Stimulated activated CD4-positive, alpha-beta T cell treated with anti-CD3 and anti-CD28 coated beads, Interleukin-12 subunit alpha, Interleukin-12 subunit beta, amount 100 ng/mL, for 24 hours (primary cell): ENCODE measurements around the gene RGS18.
"Not testable (repeated sequence)": the region's sequence is repeated elsewhere in the genome, so short reads cannot be mapped to it uniquely, and the experiment has no call there.

ENCODE experiments used
- DNase-seq, 2 experiments: peaks; one replicate each; pipeline ENCODE4 v3.0.0-alpha.2; 2020; ENCODE audit warnings: low read depth in 2 of 2

RGS18 gene

DNA sequence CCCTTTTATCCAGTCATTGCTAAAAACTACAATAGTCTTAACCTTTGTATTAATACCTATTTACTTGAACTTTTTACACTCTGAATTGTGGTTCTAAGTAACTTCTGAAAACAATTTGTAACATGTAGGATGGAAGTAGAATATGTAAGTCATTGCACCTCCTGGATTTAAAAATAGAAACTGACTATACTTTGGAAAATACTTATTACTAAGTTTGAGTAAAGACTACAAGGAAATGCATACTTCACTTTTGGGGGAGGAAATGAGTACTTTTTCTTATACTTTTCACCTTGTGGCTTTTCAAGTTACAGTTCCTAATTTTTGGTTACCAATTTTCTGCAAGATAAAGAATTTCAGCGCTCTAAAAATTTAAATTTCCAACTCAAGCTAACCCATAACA lies 8.7 kb downstream of the RGS18 start:
- no peak for DNase-seq

DNA sequence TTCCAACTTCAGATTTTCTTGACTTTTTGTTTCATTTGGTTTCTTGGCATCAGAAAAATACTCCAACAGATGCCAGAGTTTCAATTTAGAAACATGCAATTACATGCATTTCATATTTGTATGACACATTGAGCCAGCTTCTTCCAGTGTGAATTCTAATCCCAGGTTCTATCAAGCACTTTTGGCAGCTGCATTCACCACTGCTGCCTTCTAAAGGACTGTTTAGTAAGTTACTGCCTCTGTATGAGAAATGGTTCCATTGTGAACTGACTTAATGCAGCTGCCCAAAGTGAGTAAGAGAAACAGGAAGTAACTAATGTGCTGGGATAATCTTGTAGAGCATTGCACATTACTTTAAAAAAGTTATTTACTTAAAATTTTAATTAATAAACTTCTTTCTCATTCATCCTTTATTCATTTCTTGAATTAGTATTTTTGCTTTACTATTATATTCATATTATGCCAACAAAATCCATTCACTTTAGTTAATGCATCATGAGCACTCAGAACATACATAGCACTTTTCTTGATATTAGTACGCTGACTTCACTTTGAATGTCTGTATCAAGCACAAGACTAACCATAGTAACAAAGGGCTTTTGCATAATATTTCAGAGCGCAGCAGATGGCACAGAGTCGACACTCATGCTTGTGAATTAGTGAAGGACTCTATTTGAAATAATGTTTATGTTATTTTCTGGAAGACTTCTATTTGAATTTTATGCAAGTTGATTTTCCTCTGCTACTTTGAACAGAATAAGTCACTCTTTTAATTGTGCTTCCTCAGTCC lies 9.8 kb downstream of the RGS18 start:
- DNase-seq = no peak

DNA sequence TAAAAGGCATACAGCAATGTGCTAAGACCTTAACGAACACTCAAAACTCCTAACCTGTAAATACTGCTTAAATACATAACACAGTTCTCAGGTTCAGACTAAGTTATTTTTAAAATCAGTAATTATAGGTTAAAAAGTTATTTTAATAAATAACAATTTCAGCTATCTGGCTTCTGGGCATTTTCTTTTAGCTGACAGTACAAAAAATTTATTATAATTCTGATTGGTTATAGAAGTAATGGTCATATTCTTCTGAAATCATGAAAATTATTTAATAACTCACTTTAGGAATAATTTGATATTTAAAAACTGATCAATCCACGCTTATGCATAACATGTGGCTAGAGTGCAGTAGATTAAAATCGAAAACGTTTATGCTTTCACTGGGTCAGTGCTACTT lies 10.7 kb downstream of the RGS18 start:
- no peak for DNase-seq

DNA sequence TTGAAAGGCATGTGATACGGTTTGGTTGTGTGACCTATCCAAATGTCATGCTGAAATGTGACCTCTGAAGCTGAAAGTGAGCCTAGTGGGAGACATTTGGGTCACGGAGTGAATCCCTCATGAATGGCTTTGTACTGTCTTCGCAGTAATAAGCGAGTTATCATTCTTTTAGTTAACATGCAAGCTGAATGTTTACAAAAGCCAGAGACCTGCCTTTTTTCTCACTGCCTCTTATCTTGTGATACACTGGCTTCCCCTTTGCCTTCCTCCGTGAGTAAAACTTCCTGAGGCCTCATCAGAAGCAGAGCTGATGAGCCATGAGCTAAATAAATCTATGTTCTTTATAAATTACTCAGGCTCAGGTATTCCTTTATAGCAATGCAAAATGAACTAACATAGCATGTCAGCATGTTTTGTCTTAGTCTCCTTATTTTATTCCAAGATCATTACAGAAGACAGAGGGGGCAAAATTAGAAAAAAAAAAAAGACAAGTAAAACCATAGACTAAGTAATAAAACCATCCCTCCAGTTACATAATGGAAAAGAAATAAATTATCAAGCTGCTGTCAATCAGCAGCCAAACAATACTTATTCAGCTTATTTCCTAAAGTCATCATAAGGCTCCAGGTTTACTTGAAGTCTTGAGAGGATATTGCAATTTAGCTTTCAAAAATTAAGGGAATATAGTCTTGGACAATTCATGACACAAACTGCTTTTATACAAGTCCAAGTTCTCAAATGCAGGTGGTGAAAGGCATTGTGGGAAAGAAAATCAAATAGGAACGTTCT lies 12.1 kb downstream of the RGS18 start:
- no peak for DNase-seq

DNA sequence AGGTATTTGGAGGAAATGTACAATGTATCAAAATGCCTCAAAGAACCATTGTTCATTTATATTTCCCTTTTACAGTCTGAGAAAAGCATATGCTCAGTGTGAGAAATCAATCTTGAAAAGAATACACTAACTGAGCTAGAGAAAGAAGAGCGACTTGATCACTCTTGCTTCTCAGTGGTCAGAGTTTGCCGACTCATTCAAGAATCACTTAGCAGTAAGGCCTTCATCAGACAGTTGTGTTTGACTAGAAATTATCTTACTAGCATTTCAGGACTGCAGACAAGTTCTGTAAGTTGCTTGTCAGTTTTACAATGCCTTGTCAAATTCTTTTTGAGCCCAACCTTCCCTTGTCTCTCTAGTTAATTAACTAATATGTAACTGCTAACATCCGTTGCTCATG lies 12.9 kb downstream of the RGS18 start:
- no peak for DNase-seq

DNA sequence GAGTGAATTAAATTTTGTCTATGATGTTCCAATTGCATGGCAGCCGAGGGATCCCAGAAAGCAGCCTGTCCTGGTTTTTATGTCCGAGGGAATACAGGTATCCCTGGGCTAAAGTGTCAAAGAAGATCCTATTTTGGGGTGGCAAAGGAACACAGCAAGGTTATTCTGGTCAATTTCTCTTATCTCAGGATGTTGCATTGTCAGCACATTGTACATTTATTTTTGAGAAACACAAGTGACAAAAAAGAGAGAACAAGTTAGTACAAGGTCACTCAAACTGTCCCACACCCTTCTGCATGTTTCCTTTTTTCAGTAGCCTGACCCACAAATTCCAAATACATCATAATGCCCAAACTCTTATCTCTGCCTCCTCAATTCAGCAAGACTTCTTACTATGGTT lies 17.7 kb downstream of the RGS18 start:
- no peak for DNase-seq

DNA sequence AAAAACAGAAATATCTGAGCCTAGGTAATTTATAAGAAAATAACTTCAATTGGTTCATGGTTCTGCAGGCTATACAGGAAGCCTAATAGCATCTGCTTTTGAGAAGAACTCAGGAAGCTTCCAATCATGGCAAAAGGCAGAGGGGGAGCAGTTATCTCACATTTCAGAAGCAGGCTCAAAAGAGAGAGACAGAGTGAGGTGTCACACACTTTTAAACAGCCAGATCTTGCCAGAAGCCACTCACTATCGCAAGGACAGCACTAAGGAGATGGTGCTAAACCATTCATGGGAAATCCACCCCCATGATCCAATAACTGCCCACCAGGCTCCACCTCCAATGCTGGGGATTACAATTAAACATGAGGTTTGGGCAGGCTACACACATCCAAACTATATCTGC lies 25.5 kb downstream of the RGS18 start:
- DNase-seq = no peak

DNA sequence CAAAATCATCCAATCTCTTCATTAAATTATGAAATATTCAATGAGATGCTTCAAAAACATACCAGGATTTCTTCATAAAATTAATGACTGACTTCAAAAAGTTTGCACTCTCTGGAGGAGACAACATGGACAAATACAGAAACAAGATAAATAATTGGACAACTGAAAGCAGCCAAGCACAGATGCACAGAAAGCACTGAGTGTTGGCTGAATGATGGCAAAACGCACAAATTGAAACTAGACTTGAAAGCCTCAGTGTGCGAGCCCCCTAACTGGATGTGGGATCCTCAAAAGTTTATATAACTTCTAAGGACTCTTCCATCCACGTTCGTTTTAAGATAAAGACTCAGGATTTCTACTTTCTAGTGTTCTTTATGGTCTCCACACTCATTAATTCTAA lies 27.9 kb downstream of the RGS18 start:
- DNase-seq = no peak

DNA sequence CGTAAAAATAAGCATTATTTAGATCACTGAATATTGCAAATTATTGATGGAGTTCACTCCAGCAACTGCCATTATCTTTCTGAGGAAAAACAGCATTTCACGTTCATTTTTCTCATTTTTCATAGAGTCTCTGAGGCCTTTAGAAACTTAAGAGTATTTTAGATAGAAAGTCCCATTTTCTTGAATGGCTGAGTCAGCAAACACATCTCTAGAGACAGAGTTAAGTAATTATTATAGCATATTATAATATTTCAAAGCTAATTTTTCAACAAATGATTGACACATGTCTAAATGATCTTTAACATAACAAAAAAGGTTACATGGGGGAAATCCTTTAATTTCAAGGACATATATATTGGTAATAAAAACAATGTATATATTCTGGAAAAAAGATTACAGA lies 31.8 kb downstream of the RGS18 start:
- DNase-seq = no peak

DNA sequence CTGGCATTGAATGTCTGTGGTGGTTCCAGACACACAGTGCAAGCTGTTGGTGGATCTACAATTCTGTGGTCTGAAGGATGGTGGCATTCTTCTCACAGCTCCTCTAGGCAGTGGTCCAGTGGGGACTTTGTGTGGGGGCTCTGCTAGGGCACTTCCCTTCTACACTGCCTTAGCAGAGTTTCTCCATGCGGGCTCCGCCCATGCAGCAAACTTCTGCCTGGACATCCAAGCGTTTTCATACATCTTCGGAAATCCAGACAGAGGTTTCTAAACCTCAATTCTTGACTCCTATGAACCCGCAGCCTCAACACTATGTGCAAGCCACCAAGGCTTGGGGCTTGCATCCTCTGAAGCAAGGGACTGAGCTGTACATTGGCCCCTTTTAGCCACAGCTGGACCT lies 43.0 kb downstream of the RGS18 start:
- DNase-seq = no peak

DNA sequence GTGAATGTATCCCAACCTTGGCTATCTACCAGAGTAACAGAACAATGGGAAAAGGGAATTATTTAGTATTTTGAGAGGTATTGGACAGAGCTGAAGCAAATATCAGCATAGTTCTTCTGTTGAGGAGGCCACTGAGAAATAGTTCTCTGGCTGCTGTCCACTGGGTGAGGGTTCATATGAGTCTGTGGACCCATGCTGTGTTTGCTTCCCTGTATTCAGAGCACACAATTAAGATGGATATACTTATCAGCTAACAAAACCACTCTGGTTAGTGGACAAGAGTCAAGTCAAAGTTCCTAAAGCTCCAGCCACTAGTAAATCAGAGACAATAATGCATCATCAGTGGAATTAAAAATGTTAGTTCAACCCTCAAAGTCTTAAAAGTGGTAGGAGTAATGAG lies 66.1 kb downstream of the RGS18 start:
- DNase-seq = no peak

DNA sequence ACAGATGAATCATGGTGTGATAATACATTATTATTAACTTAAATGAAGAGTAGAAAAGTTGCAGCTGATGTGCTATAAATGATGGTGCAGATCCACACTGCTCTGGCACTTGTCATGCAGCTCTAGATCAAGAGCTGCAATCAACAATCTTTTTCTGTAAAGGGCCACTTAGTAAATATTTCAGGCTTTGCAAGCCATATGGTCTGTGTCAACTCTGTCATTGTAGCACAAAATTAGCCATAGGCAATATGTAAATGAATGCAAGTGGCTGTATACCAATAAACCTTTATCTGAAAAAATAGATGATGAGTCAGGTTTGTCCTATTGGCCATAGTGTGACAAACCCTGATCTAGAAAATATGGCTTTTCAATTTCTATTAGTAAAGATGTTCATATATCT lies 66.6 kb downstream of the RGS18 start:
- no peak for DNase-seq

DNA sequence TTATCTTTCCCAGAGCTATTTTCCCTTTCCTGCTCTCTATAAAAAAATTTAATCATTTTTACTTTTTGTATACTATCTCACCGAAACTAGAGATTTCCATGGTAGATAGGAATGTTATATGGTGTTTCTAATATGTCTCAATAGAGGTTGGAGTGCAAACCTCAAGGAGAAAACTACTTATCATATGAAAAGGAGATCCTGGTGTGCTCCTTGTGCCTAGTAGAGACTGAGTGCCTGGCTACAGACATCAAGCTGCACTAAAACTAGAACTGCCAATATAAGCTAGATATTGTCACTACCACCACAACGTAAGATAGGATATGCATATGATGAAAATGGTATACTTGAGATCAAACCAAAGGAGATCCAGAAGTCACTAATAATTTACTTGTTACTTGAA lies 67.0 kb downstream of the RGS18 start:
- no peak for DNase-seq

DNA sequence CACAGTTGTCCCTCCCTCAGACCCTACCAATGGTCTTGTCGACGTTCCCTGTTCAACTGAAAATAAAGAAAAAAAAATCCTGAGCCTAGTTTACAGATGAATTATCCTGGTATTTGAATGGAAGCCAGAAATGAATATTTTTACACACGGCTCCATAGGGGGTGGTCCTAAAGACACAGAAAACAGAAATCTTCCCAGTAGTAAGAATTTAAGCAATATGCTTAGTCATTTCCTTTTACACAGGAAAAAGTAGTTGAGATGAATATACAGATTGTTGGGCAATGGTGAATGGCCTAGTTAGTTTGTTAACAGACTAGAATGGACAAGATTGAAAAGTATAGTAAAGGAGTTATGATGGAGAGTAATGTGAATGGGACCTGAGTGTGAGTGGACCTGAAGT lies 67.4 kb downstream of the RGS18 start:
- DNase-seq = no peak

DNA sequence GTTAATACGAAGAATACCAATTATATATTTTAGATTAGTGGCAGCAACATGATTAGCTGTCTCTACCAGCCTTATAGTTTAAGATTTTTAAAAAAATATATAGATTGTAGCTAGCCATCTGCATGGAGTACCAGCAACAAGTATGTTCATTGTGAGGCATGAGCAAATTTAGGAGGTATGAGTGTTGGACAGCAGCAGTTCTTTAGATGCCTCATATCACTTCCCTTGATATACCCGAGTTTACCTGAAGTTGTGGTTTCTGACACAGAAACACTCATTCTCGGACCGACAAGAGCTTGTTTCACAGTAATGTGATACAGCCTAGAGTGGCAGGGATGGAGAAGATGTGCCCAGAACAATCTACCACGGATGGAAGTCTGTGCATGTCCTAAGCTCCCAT lies 69.1 kb downstream of the RGS18 start:
- no peak for DNase-seq

DNA sequence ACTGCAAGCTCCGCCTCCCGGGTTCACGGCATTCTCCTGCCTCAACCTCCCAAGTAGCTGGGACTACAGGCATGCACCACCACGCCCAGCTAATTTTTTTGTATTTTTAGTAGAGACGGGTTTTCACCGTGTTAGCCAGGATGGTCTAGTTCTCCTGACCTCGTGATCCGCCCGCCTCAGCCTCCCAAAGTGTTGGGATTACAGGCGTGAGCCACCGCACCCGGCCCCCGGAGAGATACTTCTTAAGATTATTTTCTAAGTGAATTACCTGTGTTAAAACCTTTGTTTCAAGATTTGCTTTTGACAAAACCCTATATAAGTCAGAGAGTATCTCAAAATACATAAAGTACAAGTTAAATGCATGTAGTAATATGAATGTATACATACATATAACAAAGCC lies 69.7 kb downstream of the RGS18 start:
- not testable (repeated sequence) for DNase-seq

DNA sequence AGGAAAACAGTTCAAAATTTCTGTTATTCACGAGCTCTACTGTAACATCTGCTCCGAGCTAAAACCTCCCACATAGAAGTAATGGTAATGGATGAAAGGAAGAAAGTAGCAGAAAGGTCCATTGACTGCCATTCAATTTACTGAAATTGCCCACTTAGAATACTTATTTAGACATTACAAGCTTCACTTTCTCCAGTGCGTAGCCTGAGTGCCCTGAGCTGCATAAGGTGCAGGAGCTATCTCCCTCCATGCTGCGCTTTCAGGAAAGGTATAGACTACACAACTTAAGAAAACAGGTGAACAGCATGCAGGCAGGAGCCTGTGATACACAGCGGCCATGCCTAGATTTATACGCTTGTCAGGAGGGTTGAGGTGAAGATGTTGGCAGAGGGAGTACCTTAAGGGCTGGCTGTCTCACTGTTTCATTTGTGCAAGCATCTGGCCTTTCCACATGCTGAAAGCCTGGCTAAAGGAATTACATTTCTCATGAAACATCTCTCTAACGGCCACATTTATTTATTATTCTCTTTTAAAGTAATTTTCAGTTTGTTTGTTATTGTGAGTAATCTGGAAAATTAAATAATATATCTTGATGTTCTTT lies 74.7 kb downstream of the RGS18 start:
- DNase-seq = no peak

DNA sequence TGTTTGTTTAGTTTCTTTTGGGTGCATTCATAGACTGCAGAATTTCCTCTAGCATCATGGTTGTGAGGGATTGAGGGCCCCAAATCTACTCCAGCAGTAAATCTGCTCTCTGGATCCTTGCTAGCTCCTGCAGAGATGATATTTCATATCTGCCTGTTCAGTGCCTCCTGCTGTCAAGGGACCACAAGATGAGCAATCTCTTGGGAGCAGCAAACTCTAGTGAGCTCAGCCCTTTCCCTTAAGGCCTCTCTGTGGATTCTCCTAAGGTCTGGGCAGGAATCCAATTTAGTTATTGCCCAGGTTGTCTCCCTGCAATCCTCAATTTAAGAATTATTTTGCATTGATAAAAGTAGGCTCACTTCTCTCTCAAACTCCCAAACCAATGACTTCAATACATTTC lies 76.9 kb downstream of the RGS18 start:
- no peak for DNase-seq
